ENCODE data around the gene SAMD14. TPM values are rescaled to one million over a fixed set of nuclear protein-coding genes. Genes with fewer than 3 reads are reported as not detected.

SAMD14 gene
- total and polyA plus RNA-seq, 2 experiments from 2014 or later: 0.70 to 4.7 TPM

GRCh38 chr17:50072130-50072529 is 57.8 kb downstream of the SAMD14 start:
- no peaks in the 10 kb centered on the region for H3K27me3 ChIP-seq (ENCODE audit: insufficient read depth)
- Mint-ChIP-seq H3K36me3 (ENCODE audit: low read depth) (peaks cover 14% of the 10 kb centered on the region), H3K9me3 (no peaks in the 10 kb centered on the region; the same call in 2 of the 3 replicates), H3K27ac (no peak overlapping the region), H3K27me3 (ENCODE audit: insufficient read depth, low read depth, poor library complexity) (no peaks in the 10 kb centered on the region), H3K4me3 (no peak overlapping the region), H3K4me1 (peaks cover 8% of the 10 kb centered on the region; the same call in 1 of the 3 replicates)
- no peak overlapping the region for H3K4me2 ChIP-seq
- DNase-seq (ENCODE audit: low spot score): no peak
- no peaks in the 10 kb centered on the region for H3F3A ChIP-seq (replicated peaks; ENCODE audit: low read depth)
- no peak overlapping the region for H3K27ac ChIP-seq (ENCODE audit: low read depth)
- no peaks in the 10 kb centered on the region for H3K79me2 ChIP-seq (replicated peaks; ENCODE audit: insufficient read depth)
- H3K9me2 ChIP-seq (ENCODE audit: insufficient read depth): no peaks in the 10 kb centered on the region
- no peak overlapping the region for H3K4me3 ChIP-seq
- H3K4me1 ChIP-seq (ENCODE audit: insufficient read depth): no peaks in the 10 kb centered on the region; the same call in 1 of the 2 replicates
- ATAC-seq: no peak
- H3K36me3 ChIP-seq (ENCODE audit: insufficient read depth): no peaks in the 10 kb centered on the region
- H2AFZ ChIP-seq: no peak overlapping the region
- no peaks in the 10 kb centered on the region; the same call in 1 of the 2 replicates for H4K20me1 ChIP-seq (replicated peaks; ENCODE audit: insufficient read depth)
- TF ChIP-seq, protein P1, sequence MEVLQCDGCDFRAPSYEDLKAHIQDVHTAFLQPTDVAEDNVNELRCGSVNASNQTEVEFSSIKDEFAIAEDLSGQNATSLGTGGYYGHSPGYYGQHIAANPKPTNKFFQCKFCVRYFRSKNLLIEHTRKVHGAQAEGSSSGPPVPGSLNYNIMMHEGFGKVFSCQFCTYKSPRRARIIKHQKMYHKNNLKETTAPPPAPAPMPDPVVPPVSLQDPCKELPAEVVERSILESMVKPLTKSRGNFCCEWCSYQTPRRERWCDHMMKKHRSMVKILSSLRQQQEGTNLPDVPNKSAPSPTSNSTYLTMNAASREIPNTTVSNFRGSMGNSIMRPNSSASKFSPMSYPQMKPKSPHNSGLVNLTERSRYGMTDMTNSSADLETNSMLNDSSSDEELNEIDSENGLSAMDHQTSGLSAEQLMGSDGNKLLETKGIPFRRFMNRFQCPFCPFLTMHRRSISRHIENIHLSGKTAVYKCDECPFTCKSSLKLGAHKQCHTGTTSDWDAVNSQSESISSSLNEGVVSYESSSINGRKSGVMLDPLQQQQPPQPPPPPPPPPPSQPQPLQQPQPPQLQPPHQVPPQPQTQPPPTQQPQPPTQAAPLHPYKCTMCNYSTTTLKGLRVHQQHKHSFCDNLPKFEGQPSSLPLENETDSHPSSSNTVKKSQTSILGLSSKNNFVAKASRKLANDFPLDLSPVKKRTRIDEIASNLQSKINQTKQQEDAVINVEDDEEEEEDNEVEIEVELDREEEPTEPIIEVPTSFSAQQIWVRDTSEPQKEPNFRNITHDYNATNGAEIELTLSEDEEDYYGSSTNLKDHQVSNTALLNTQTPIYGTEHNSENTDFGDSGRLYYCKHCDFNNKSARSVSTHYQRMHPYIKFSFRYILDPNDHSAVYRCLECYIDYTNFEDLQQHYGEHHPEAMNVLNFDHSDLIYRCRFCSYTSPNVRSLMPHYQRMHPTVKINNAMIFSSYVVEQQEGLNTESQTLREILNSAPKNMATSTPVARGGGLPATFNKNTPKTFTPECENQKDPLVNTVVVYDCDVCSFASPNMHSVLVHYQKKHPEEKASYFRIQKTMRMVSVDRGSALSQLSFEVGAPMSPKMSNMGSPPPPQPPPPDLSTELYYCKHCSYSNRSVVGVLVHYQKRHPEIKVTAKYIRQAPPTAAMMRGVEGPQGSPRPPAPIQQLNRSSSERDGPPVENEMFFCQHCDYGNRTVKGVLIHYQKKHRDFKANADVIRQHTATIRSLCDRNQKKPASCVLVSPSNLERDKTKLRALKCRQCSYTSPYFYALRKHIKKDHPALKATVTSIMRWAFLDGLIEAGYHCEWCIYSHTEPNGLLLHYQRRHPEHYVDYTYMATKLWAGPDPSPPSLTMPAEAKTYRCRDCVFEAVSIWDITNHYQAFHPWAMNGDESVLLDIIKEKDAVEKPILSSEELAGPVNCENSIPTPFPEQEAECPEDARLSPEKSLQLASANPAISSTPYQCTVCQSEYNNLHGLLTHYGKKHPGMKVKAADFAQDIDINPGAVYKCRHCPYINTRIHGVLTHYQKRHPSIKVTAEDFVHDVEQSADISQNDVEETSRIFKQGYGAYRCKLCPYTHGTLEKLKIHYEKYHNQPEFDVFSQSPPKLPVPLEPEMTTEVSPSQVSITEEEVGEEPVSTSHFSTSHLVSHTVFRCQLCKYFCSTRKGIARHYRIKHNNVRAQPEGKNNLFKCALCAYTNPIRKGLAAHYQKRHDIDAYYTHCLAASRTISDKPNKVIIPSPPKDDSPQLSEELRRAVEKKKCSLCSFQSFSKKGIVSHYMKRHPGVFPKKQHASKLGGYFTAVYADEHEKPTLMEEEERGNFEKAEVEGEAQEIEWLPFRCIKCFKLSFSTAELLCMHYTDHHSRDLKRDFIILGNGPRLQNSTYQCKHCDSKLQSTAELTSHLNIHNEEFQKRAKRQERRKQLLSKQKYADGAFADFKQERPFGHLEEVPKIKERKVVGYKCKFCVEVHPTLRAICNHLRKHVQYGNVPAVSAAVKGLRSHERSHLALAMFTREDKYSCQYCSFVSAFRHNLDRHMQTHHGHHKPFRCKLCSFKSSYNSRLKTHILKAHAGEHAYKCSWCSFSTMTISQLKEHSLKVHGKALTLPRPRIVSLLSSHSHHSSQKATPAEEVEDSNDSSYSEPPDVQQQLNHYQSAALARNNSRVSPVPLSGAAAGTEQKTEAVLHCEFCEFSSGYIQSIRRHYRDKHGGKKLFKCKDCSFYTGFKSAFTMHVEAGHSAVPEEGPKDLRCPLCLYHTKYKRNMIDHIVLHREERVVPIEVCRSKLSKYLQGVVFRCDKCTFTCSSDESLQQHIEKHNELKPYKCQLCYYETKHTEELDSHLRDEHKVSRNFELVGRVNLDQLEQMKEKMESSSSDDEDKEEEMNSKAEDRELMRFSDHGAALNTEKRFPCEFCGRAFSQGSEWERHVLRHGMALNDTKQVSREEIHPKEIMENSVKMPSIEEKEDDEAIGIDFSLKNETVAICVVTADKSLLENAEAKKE (CRISPR knock-in tag; IDR thresholded peaks at IDR 0.05): no peak
- TF ChIP-seq STAT1 (IDR thresholded peaks at IDR 0.05; ENCODE audit: unreplicated experiment): no peak
- no peak for TF ChIP-seq CREB1 (CRISPR knock-in tag; IDR thresholded peaks at IDR 0.05; ENCODE audit: low read depth)
- no peak for TF ChIP-seq JUNB (IDR thresholded peaks at IDR 0.05; ENCODE audit: unreplicated experiment)
- TF ChIP-seq NANOG (IDR thresholded peaks at IDR 0.05; ENCODE audit: borderline replicate concordance): no peak
- TF ChIP-seq ZNF114 (CRISPR knock-in tag; IDR thresholded peaks at IDR 0.05): no peak
- TF ChIP-seq, protein P2, sequence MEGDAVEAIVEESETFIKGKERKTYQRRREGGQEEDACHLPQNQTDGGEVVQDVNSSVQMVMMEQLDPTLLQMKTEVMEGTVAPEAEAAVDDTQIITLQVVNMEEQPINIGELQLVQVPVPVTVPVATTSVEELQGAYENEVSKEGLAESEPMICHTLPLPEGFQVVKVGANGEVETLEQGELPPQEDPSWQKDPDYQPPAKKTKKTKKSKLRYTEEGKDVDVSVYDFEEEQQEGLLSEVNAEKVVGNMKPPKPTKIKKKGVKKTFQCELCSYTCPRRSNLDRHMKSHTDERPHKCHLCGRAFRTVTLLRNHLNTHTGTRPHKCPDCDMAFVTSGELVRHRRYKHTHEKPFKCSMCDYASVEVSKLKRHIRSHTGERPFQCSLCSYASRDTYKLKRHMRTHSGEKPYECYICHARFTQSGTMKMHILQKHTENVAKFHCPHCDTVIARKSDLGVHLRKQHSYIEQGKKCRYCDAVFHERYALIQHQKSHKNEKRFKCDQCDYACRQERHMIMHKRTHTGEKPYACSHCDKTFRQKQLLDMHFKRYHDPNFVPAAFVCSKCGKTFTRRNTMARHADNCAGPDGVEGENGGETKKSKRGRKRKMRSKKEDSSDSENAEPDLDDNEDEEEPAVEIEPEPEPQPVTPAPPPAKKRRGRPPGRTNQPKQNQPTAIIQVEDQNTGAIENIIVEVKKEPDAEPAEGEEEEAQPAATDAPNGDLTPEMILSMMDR (conservative IDR thresholded peaks at IDR 0.05; ENCODE audit: low read depth in 2 of 2): no peak
- no peak for TF ChIP-seq EZH2 (IDR thresholded peaks at IDR 0.05; ENCODE audit: low read depth, unreplicated experiment)
- TF ChIP-seq EZH2phosphoT487 (IDR thresholded peaks at IDR 0.05; ENCODE audit: unreplicated experiment): no peak
- no peak for TF ChIP-seq ETS1 (IDR thresholded peaks at IDR 0.05)
- no peak for TF ChIP-seq POLR2AphosphoS5 (IDR thresholded peaks at IDR 0.05; ENCODE audit: low read depth)
- TF ChIP-seq, protein P3, sequence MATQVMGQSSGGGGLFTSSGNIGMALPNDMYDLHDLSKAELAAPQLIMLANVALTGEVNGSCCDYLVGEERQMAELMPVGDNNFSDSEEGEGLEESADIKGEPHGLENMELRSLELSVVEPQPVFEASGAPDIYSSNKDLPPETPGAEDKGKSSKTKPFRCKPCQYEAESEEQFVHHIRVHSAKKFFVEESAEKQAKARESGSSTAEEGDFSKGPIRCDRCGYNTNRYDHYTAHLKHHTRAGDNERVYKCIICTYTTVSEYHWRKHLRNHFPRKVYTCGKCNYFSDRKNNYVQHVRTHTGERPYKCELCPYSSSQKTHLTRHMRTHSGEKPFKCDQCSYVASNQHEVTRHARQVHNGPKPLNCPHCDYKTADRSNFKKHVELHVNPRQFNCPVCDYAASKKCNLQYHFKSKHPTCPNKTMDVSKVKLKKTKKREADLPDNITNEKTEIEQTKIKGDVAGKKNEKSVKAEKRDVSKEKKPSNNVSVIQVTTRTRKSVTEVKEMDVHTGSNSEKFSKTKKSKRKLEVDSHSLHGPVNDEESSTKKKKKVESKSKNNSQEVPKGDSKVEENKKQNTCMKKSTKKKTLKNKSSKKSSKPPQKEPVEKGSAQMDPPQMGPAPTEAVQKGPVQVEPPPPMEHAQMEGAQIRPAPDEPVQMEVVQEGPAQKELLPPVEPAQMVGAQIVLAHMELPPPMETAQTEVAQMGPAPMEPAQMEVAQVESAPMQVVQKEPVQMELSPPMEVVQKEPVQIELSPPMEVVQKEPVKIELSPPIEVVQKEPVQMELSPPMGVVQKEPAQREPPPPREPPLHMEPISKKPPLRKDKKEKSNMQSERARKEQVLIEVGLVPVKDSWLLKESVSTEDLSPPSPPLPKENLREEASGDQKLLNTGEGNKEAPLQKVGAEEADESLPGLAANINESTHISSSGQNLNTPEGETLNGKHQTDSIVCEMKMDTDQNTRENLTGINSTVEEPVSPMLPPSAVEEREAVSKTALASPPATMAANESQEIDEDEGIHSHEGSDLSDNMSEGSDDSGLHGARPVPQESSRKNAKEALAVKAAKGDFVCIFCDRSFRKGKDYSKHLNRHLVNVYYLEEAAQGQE (IDR thresholded peaks at IDR 0.05; ENCODE audit: unreplicated experiment): no peak
- no peak for TF ChIP-seq ZNF331 (CRISPR knock-in tag; IDR thresholded peaks at IDR 0.05; ENCODE audit: low read depth)

Data from GM23338 (cell line).